Dendritic cell treated with granulocyte-macrophage colony-stimulating factor and Interleukin-4, amounts not matched to agents 40 ng/mL and 50 ng/mL, for 4 days (primary cell): Measurements from ENCODE around the gene ACKR1.

Source experiments
- H3K27ac Mint-ChIP-seq: one replicate; pipeline ENCODE4 v1.8.0; 2022; ENCODE audit warnings: mild to moderate bottlenecking, mixed read lengths
- H3K27me3 Mint-ChIP-seq: one replicate; pipeline ENCODE4 v1.8.0; 2022; ENCODE audit warnings: mild to moderate bottlenecking, mixed read lengths
- H3K36me3 Mint-ChIP-seq: one replicate; pipeline ENCODE4 v1.8.0; 2022; ENCODE audit warnings: low read depth, mixed read lengths
- H3K4me1 Mint-ChIP-seq: one replicate; pipeline ENCODE4 v1.8.0; 2022; ENCODE audit warnings: low read depth, mixed read lengths
- H3K4me3 Mint-ChIP-seq: one replicate; pipeline ENCODE4 v1.8.0; 2022; ENCODE audit warnings: mild to moderate bottlenecking, moderate library complexity, mixed read lengths
- H3K9me3 Mint-ChIP-seq: one replicate; pipeline ENCODE4 v1.8.0; 2022; ENCODE audit warnings: mixed read lengths
- intact Hi-C: fragments of 100-400 bp; cut with micrococcal nuclease; formaldehyde crosslinking; loops from one replicate; pipeline ENCODE4 v1.15.0; 2022

ACKR1 gene

DNA sequence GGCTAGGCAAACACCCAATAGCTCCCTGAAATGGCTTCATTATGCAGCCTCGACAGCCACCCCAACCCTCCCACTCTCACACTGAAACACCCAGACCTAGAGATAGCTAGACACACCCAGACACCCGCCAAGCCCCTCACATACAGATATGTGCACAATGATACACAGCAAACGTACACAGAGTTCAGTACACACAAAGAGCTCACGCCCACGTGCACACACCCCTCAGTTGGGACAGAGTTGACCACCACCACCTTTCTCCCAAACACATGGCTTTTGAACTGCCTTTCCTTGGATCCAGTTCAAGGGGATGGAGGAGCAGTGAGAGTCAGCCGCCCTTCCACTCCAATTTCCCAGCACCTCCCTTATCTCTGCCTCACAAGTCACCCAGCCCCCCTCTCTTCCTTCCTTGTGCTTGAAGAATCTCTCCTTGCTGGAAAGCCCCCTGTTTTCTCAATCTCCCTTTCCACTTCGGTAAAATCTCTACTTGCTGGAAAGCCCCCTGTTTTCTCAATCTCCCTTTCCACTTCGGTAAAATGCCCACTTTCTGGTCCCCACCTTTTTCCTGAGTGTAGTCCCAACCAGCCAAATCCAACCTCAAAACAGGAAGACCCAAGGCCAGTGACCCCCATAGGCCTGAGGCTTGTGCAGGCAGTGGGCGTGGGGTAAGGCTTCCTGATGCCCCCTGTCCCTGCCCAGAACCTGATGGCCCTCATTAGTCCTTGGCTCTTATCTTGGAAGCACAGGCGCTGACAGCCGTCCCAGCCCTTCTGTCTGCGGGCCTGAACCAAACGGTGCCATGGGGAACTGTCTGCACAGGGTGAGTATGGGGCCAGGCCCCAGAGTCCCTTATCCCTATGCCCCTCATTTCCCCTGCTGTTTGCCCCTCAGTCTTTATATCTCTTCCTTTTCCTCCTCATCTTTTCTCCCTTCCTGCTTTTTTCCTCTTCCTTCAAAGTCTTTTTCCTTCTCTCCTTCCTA is at the start of gene ACKR1:
ACKR1 (plus strand) TSS at position 715 of the 981 bp plus-strand sequence; CDS start at position 800, 85 bp downstream.
- H3K4me1 Mint-ChIP-seq, result peaks cover 44% of the 10 kb centered on the region

DNA sequence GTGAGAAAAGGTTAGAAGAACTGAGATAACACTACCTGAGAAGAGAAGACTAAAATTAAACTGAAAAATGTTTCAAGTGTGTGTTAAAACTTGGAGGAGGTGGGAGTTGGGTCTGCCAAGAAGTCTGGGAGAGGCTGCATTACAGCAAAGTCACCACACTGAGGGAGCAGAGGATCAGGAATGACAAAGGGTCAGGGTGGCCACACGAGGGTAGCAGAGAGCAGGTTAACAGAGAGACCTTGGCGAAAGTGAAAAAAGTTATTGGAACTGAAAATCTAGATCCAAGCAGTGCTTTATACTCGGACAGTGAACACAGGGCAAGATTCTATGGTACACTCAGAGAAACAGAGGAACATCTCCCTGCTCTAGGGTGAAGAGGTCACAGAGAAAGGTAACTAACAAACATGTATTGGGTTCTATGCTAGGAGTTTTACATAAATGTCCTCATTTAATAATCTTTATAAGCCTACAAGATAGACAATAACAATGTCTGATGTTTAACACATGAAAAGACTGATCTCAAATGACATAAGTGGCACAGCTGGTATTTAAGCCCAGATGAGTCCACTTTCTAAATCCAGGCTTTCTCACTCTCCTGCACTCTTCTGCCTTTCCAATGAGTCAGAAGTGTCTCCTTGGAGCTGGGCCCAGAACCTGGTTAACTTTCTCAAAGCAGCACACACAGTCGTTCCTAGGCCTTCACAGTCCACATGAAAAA is 43.5 kb upstream of the ACKR1 start:
- Mint-ChIP-seq H3K27ac (no peak overlapping the region), H3K36me3 (no peaks in the 10 kb centered on the region), H3K27me3 (peaks cover 35% of the 10 kb centered on the region), H3K9me3 (no peaks in the 10 kb centered on the region), H3K4me3 (no peak overlapping the region), H3K4me1 (peaks cover 16% of the 10 kb centered on the region)
- intact Hi-C loops, result loop anchor here (1.0 to 10.0 kb wide), 4 partner anchors 37 to 734 kb away; no protein-coding TSS in a partner anchor

More for the DNA sequence above, at the start of gene ACKR1:
- intact Hi-C loops, result no loop called here
- Mint-ChIP-seq H3K27ac (no peak within 1 kb of the TSS), H3K27me3 (peaks cover 55% of the 10 kb centered on the region), H3K9me3 (no peaks in the 10 kb centered on the region), H3K36me3 (no peaks in the 10 kb centered on the region), H3K4me3 (no peak within 1 kb of the TSS)

GRCh38 chr1:159161719-159162026 is 43.0 kb upstream of the ACKR1 start:
- H3K36me3 Mint-ChIP-seq, result no peaks in the 10 kb centered on the region
- H3K4me1 Mint-ChIP-seq, result peaks cover 16% of the 10 kb centered on the region
- H3K27ac Mint-ChIP-seq, result no peak overlapping the region
- H3K4me3 Mint-ChIP-seq, result no peak overlapping the region
- H3K9me3 Mint-ChIP-seq, result no peaks in the 10 kb centered on the region
- peaks cover 37% of the 10 kb centered on the region for H3K27me3 Mint-ChIP-seq
- intact Hi-C loops, result loop anchor here (1.0 to 10.0 kb wide), 4 partner anchors 37 to 733 kb away; no protein-coding TSS in a partner anchor

GRCh38 chr1:159162516-159163265 is 42.0 kb upstream of the ACKR1 start:
- Mint-ChIP-seq H3K4me1 (peaks cover 16% of the 10 kb centered on the region), H3K36me3 (no peaks in the 10 kb centered on the region), H3K27me3 (peaks cover 35% of the 10 kb centered on the region), H3K27ac (no peak overlapping the region), H3K9me3 (no peaks in the 10 kb centered on the region), H3K4me3 (no peak overlapping the region)
- intact Hi-C loops, result loop anchor here (5.0 to 10.0 kb wide), 2 partner anchors 615 to 732 kb away; no protein-coding TSS in a partner anchor

DNA sequence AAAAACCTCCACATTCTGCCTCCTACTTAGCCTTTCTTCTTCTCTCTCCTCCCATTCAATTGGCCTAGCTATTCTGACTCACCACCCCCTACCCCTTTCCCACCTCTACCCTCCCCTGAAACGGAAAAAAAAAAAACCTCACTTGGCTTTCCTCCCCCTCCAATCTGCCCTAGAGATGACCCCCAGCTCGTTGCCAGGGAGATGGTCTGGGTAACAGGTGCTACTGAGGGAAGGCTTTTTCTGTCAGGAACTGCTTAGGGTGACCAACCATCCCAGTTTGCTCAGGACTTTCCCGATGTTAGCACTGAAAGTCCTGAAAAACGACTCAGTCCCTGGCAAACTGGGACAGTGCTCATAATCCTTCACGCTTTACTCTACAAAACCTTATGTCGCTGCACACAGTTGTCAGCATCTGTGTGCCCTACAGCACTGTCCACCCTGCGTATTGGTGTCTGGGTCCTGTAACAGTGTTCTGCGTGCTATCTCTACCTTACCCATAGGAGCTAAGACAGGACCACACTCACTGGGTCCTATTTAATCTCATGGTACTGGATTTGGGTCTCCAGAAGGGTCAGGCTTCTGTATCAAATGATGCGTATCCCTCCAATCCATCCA is 41.0 kb upstream of the ACKR1 start:
- intact Hi-C loops, result loop anchor here (5.0 to 10.0 kb wide), 2 partner anchors 614 to 731 kb away; no protein-coding TSS in a partner anchor

DNA sequence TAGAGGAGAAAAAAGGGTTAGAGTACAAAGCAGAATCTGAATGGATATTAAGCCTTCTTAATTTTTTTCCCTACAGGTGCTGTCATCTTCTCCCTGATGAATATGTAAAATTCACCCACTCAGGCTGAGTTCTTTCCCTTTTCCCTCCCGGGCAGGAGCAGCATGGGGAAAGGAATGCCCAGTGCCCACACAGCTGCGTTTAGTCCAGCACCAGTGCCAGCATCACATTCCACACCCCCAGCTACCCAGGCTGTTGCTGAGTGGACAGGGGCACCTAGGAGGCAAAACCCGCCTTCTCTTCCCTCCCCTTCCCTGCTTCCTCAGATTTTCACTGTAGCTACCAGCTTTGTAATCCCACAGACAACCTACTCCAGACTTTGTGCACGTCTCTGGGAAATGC is 36.6 kb upstream of the ACKR1 start:
- no peak overlapping the region for H3K27ac Mint-ChIP-seq
- no peaks in the 10 kb centered on the region for H3K36me3 Mint-ChIP-seq
- peaks cover 69% of the 10 kb centered on the region for H3K27me3 Mint-ChIP-seq

More for the DNA sequence above, 41.0 kb upstream of the ACKR1 start:
- Mint-ChIP-seq H3K9me3 (no peaks in the 10 kb centered on the region), H3K4me1 (peaks cover 16% of the 10 kb centered on the region), H3K27me3 (peaks cover 42% of the 10 kb centered on the region), H3K27ac (no peak overlapping the region), H3K36me3 (no peaks in the 10 kb centered on the region), H3K4me3 (no peak overlapping the region)

GRCh38 chr1:159170639-159171038 is 34.0 kb upstream of the ACKR1 start:
- no peaks in the 10 kb centered on the region for H3K9me3 Mint-ChIP-seq
- H3K4me1 Mint-ChIP-seq, result peaks cover 37% of the 10 kb centered on the region
- H3K4me3 Mint-ChIP-seq, result no peak overlapping the region
- no peak overlapping the region for H3K27ac Mint-ChIP-seq
- intact Hi-C loops, result no loop called here
- H3K27me3 Mint-ChIP-seq, result peaks cover 70% of the 10 kb centered on the region
- H3K36me3 Mint-ChIP-seq, result no peaks in the 10 kb centered on the region

More for the DNA sequence above, 36.6 kb upstream of the ACKR1 start:
- peaks cover 18% of the 10 kb centered on the region for H3K4me1 Mint-ChIP-seq
- no peaks in the 10 kb centered on the region for H3K9me3 Mint-ChIP-seq
- intact Hi-C loops, result loop anchor here (10.0 kb wide), 1 partner anchor 727 kb away; no protein-coding TSS in a partner anchor
- no peak overlapping the region for H3K4me3 Mint-ChIP-seq

DNA sequence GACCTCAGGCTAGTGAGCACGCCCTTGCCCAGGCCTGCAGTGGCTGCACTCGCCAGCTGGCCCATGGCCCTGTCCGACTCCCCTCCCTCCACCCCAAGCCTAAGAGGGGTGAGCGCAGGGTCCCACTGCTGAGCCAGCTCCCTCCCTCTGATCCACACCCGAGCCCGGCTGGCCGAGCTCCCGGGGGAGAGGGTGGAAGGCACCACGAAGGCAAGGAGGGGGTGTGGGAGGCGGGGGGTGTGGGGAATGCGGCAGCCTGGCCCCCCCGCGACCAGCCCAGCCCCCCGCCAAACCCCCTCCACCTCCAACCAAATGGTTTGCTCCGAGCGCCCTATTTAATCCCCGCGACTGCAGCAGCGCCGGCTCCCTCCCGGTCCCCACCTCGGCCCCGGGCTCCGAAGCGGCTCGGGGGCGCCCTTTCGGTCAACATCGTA is 33.4 kb upstream of the ACKR1 start, which contains the start of gene CADM3:
CADM3 (plus strand) TSS at position 362 of the 434 bp plus-strand sequence. CDS start 151 bp downstream, outside the sequence.
- intact Hi-C loops, result no loop called here
- no peaks in the 10 kb centered on the region for H3K36me3 Mint-ChIP-seq
- peak within 1 kb of the TSS; percentile 42 for H3K4me3 Mint-ChIP-seq
- H3K9me3 Mint-ChIP-seq, result no peaks in the 10 kb centered on the region
- H3K4me1 Mint-ChIP-seq, result peaks cover 37% of the 10 kb centered on the region
- H3K27ac Mint-ChIP-seq, result peak within 1 kb of the TSS; percentile 37
- H3K27me3 Mint-ChIP-seq, result peaks cover 68% of the 10 kb centered on the region

DNA sequence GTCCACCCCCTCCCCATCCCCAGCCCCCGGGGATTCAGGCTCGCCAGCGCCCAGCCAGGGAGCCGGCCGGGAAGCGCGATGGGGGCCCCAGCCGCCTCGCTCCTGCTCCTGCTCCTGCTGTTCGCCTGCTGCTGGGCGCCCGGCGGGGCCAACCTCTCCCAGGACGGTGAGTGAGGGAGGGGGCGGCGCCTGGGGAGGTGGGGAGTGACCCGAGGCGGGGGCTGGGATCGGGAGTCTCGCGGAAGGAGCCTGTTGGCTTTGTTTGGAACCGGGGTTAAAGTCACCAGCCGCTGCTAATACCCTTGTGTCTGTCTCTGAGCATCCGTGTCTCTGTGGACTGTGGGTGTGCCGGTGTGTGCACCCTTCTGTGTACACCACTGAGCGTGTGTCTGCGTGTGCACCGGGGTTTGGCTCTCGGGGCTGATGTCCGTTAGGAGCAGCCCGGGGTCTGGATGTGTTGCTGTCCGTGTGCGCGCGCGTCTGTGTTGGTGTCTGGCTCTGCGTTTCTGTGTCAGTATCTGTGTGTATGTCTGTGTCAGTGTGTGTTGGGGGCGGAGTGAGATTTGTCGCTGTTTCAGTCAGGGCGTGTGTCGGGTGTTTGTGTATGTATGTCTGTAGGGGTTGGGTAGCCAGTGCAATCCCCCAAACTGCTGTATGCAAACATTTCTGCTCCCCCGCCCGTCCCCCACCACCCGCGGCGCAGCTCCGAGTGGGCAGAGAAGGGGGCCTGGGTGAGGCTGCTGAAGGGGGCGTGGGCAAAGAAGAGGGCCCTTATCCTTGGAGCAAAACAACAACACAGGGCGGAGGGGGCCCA is 32.8 kb upstream of the ACKR1 start:
- peak overlapping the region; percentile 37 for H3K27ac Mint-ChIP-seq
- H3K36me3 Mint-ChIP-seq, result no peaks in the 10 kb centered on the region
- H3K27me3 Mint-ChIP-seq, result peaks cover 64% of the 10 kb centered on the region
- H3K4me3 Mint-ChIP-seq, result peak overlapping the region; percentile 42
- H3K9me3 Mint-ChIP-seq, result no peaks in the 10 kb centered on the region
- intact Hi-C loops, result no loop called here
- peaks cover 37% of the 10 kb centered on the region for H3K4me1 Mint-ChIP-seq

- peaks cover 37% of the 10 kb centered on the region for H3K4me1 Mint-ChIP-seq
- peak overlapping the region; percentile 64 for H3K4me3 Mint-ChIP-seq
- H3K27ac Mint-ChIP-seq, result no peak overlapping the region
- no peaks in the 10 kb centered on the region for H3K9me3 Mint-ChIP-seq
- no peaks in the 10 kb centered on the region for H3K36me3 Mint-ChIP-seq
- intact Hi-C loops, result no loop called here
- peaks cover 61% of the 10 kb centered on the region for H3K27me3 Mint-ChIP-seq
Measured at GRCh38 chr1:159172614-159173291, 31.9 kb upstream of the ACKR1 start.

DNA sequence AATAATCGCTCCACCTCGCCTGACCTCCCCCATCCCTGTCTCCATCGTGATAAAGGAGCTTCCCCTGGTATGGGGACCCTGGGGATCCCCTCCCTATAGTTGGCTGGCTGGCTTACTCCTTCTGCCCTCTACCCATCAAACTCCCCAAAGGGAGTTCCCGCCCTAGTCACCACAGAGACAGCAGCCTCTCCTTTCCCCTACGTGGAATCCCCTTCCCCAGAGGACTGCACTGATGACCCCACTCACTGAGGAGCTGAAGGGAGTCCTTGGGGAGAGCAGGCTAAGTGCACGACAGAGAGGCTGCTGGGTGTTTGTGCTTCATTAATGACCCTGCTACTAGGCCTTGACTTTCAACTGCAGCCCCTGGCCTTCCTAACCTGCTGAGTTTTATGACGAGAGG is 31.4 kb upstream of the ACKR1 start:
- Mint-ChIP-seq H3K27ac (no peak overlapping the region), H3K4me1 (peaks cover 37% of the 10 kb centered on the region), H3K36me3 (no peaks in the 10 kb centered on the region), H3K27me3 (peaks cover 55% of the 10 kb centered on the region), H3K9me3 (no peaks in the 10 kb centered on the region), H3K4me3 (no peak overlapping the region)
- intact Hi-C loops, result no loop called here

- no peaks in the 10 kb centered on the region for H3K36me3 Mint-ChIP-seq
- intact Hi-C loops, result no loop called here
- H3K9me3 Mint-ChIP-seq, result no peaks in the 10 kb centered on the region
- peaks cover 37% of the 10 kb centered on the region for H3K4me1 Mint-ChIP-seq
- H3K27ac Mint-ChIP-seq, result no peak overlapping the region
- no peak overlapping the region for H3K4me3 Mint-ChIP-seq
- peaks cover 55% of the 10 kb centered on the region for H3K27me3 Mint-ChIP-seq
Measured at GRCh38 chr1:159175571-159175970, 29.1 kb upstream of the ACKR1 start.
